ENCODE results near the gene TMEM223. TPM values are rescaled to one million over a fixed set of nuclear protein-coding genes. Genes with fewer than 3 reads are reported as not detected.

The TMEM223 gene
- total and polyA plus RNA-seq, 9 of the 15 experiments (the other 6 are each of a cell fraction or from before 2014, with no cell fraction given): 5.9 to 34.5 (median 19.6) TPM

DNA sequence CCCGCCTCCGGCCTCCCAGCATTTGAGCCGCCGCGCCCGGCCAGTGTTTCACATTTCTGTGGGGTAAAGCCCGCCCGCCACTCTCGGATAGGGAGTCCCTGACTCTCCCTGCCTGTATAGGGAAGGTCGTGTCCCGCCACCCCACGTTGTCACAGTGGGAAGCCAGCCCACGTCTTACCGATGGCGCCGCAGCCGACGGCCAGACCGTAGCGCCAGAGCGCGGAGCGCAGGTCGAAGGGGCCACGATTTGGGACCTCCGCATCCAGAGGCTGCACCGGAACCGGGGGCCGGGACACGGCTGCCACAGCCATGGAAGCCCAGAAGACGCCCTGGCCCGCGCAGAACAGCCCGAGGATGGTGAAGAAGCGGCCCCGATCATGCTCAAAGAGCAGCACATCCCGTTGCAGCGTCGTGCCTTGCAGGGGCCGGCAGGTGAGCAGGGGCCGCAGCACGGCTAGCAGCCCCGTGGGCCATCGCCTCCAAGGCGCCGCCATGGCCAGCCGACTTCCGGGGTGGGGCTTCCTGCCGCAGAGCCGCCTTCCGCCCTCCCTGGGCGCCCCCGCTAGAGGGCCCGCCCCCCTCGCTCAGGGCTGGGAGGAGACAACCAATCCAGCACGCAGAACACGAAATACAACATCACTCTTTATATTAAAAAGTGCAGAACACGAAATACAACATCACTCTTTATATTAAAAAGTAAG lies at the start of gene TMEM223 (continued):
- TF ChIP-seq USF1 (CRISPR knock-in tag; IDR thresholded peaks at IDR 0.05) (peak; percentile 41; the same call in 1 of the 2 replicates), RFX5 (IDR thresholded peaks at IDR 0.05; ENCODE audit: low read depth, low read length) (no peak), ZNF780A (CRISPR knock-in tag; IDR thresholded peaks at IDR 0.05) (no peak), NFATC3 (IDR thresholded peaks at IDR 0.05) (no peak), RBM39 (optimal IDR thresholded peaks at IDR 0.05; ENCODE audit: low read depth, low read length) (no peak), NFE2L1 (tag; IDR thresholded peaks at IDR 0.05; ENCODE audit: borderline replicate concordance, low read depth) (no peak), BRCA1 (IDR thresholded peaks at IDR 0.05) (no peak), BRCA1 (CRISPR knock-in tag; IDR thresholded peaks at IDR 0.05) (no peak), KAT2B (IDR thresholded peaks at IDR 0.05; ENCODE audit: low read depth, low read length) (no peak), RREB1 (CRISPR knock-in tag; IDR thresholded peaks at IDR 0.05) (no peak), PML (IDR thresholded peaks at IDR 0.05; ENCODE audit: low read length) (peak; percentile 69; the same call in 1 of the 2 replicates), FOXK2 (conservative IDR thresholded peaks at IDR 0.05 in 1 of 2, IDR thresholded peaks at IDR 0.05 in 1 of 2; ENCODE audit: low read depth in 2 of 2) (no peak), DPF2 (IDR thresholded peaks at IDR 0.05) (no peak), ZNF280B (CRISPR knock-in tag; IDR thresholded peaks at IDR 0.05) (no peak)
- TF ChIP-seq, protein P1, sequence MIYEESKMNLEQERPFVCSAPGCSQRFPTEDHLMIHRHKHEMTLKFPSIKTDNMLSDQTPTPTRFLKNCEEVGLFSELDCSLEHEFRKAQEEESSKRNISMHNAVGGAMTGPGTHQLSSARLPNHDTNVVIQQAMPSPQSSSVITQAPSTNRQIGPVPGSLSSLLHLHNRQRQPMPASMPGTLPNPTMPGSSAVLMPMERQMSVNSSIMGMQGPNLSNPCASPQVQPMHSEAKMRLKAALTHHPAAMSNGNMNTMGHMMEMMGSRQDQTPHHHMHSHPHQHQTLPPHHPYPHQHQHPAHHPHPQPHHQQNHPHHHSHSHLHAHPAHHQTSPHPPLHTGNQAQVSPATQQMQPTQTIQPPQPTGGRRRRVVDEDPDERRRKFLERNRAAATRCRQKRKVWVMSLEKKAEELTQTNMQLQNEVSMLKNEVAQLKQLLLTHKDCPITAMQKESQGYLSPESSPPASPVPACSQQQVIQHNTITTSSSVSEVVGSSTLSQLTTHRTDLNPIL (CRISPR knock-in tag; IDR thresholded peaks at IDR 0.05): no peak

Data from K562 (cell line).